ENCODE data around the gene TMEM255A. TPM values are rescaled to one million over a fixed set of nuclear protein-coding genes. Genes with fewer than 3 reads are reported as not detected.

TMEM255A gene
- total and polyA plus RNA-seq, 4 experiments from 2014 or later, result 0.27 to 1.1 (median 0.78) TPM

DNA sequence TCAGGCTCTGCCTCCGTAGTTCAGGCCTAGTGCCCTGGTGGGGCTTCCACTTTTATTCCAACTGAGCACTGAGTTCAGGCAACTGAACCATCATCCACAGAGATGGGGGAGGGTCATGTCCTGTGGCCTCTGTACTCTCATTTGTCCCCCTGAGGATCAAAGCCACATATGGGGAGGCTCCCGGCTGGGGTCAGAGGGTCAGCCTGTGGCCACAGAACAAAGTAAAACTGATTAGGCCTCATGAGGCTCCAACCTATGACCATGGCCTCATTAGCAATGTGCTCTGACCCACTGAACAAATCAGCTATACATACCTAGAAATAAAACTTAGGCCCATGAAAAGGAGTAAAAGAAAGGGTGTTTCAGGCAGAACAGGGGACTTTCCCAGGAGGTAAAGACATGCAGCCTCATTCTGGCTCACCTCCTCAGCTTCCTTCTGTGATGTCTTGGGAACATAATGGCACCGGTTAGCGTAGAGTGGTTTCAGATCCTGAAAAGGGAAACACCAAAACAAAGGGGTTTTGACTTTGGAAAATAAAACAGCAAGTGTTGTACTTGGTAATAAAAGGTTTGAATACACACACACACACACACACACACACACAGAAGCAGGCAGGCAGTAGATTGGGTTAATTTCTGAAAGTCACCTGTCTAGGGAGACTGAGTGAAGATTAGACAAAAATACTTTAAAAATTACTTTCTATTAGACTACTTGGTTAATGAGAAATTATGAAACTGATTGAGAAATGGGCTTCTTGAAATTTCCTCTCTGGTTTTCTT is 24.3 kb downstream of the TMEM255A start:
- no peaks in the 10 kb centered on the region for H3K4me1 Mint-ChIP-seq
- ChIA-PET CTCF (ENCODE audit: partially characterized antibody) (no interaction called here), POLR2A (ENCODE audit: partially characterized antibody) (no interaction called here)
- H3K36me3 Mint-ChIP-seq, result no peaks in the 10 kb centered on the region
- H3K9me3 Mint-ChIP-seq, result peaks cover 0 to 2% (median 0%) of the 10 kb centered on the region in 8 donors
- no peak overlapping the region for H3K27ac Mint-ChIP-seq
- no peak for DNase-seq
- H3K4me3 Mint-ChIP-seq, result no peak overlapping the region
- Histone ChIP-seq H3K27ac (ENCODE audit: low read depth, low read length) (no peak overlapping the region), H3K4me3 (ENCODE audit: low read length in 2 of 2) (no peak overlapping the region), H3K9me3 (ENCODE audit: control insufficient read depth in 1 of 2, low read length in 2 of 2) (no peaks in the 10 kb centered on the region), H3K4me1 (ENCODE audit: insufficient read depth, low read length) (no peaks in the 10 kb centered on the region), H3K27me3 (ENCODE audit: insufficient read depth, low read length) (no peaks in the 10 kb centered on the region), H3K36me3 (ENCODE audit: insufficient read depth, low read length) (no peaks in the 10 kb centered on the region)
- intact Hi-C loops (cut with micrococcal nuclease), result no loop called here
- peaks cover 1 to 3% of the 10 kb centered on the region in 2 donors for H3K27me3 Mint-ChIP-seq

DNA sequence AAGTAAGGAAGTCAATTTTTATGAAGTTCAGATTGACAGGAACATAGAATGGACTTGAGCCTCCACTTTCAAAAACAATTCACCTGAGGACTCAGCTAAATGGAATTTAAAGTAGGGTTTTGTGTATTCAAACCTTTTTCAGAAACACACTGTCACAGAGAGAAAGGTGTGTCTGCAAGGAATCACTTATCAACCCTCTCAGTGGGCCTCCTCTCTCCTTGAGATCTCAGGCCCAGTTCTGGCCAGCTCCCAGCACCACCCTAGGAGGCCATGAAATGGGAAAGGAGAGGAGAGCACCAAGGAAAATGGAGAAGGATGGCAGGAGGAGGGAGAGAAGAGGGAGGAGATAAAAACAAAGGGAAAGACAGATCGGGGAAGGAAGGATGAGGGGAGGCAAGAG is 28.6 kb downstream of the TMEM255A start:
- no peak overlapping the region for H3K27ac Mint-ChIP-seq
- POLR2A ChIA-PET (ENCODE audit: partially characterized antibody), result no interaction called here
- CTCF ChIA-PET (ENCODE audit: partially characterized antibody), result no interaction called here

DNA sequence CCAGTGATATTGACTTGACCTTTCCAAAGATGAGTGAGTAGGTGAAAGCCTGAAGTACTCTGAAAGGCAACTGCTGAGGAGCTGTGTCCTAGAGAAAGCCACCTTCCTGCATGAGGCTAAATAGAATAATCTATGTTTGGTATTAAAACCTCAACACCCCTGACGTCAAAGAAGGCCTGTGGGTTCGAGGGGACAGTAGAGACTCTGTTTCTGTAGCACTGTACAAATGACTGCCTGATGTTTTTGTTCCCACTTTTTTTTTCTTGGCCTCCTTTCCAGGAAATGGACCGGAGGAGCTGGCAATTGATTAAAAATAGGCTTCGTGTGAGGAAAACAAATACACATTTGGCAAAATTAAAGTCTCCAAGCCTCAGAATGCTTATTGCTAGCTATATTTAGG is 29.5 kb downstream of the TMEM255A start:
- no peak overlapping the region for H3K4me3 Mint-ChIP-seq
- Histone ChIP-seq H3K4me1 (ENCODE audit: insufficient read depth, low read length) (no peaks in the 10 kb centered on the region), H3K9me3 (ENCODE audit: control insufficient read depth in 1 of 2, low read length in 2 of 2) (no peaks in the 10 kb centered on the region), H3K4me3 (ENCODE audit: low read length in 2 of 2) (no peak overlapping the region), H3K36me3 (ENCODE audit: insufficient read depth, low read length) (no peaks in the 10 kb centered on the region), H3K27ac (ENCODE audit: low read depth, low read length) (no peak overlapping the region), H3K27me3 (ENCODE audit: insufficient read depth, low read length) (no peaks in the 10 kb centered on the region)
- H3K27ac Mint-ChIP-seq, result no peak overlapping the region
- CTCF ChIA-PET (ENCODE audit: partially characterized antibody), result no interaction called here
- H3K27me3 Mint-ChIP-seq, result peaks cover 1 to 3% of the 10 kb centered on the region in 2 donors
- H3K4me1 Mint-ChIP-seq, result no peaks in the 10 kb centered on the region
- H3K9me3 Mint-ChIP-seq, result peaks cover 0 to 2% (median 0%) of the 10 kb centered on the region in 8 donors
- intact Hi-C loops (cut with micrococcal nuclease), result no loop called here
- DNase-seq, result no peak
- POLR2A ChIA-PET (ENCODE audit: partially characterized antibody), result no interaction called here
- H3K36me3 Mint-ChIP-seq, result no peaks in the 10 kb centered on the region

More for the DNA sequence above, 28.6 kb downstream of the TMEM255A start:
- Mint-ChIP-seq H3K27me3 (peaks cover 1 to 3% of the 10 kb centered on the region in 2 donors), H3K4me3 (no peak overlapping the region), H3K9me3 (peaks cover 0 to 2% (median 0%) of the 10 kb centered on the region in 8 donors), H3K36me3 (no peaks in the 10 kb centered on the region), H3K4me1 (no peaks in the 10 kb centered on the region)
- DNase-seq, result no peak
- H3K9me3 ChIP-seq (ENCODE audit: control insufficient read depth in 1 of 2, low read length in 2 of 2), result no peaks in the 10 kb centered on the region
- no peaks in the 10 kb centered on the region for H3K27me3 ChIP-seq (ENCODE audit: insufficient read depth, low read length)
- H3K4me3 ChIP-seq (ENCODE audit: low read length in 2 of 2), result no peak overlapping the region
- no peaks in the 10 kb centered on the region for H3K36me3 ChIP-seq (ENCODE audit: insufficient read depth, low read length)
- intact Hi-C loops (cut with micrococcal nuclease), result no loop called here
- no peaks in the 10 kb centered on the region for H3K4me1 ChIP-seq (ENCODE audit: insufficient read depth, low read length)
- H3K27ac ChIP-seq (ENCODE audit: low read depth, low read length), result no peak overlapping the region

DNA sequence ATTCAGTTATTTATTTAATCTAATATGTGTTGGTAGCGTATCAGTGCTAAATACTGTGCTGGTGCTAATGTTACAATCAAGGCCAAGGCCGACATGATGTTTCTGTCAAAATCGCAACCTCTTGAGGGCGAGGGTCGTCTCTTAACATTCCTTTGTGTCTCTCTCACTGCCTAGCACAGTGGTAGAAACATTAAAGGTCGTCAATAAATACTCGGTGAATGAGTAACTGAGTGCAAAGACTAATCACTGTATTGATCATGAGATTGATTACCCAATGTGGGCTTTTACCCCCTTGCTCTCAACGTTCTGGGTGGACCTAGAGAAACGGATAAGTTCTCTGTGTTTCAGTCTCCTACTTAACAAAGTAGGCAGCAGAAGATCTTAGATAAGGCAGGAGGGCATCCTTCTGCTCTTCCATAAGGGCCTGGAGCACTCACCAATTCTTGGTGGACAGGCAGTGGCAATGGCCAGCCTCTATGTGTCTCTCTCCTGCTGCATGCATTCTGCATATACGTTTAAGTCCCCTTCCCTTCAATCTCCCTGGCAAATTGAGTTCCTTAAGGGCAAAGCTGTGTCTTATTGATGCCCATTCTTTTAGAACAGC is 30.1 kb downstream of the TMEM255A start:
- H3K36me3 Mint-ChIP-seq, result no peaks in the 10 kb centered on the region

DNA sequence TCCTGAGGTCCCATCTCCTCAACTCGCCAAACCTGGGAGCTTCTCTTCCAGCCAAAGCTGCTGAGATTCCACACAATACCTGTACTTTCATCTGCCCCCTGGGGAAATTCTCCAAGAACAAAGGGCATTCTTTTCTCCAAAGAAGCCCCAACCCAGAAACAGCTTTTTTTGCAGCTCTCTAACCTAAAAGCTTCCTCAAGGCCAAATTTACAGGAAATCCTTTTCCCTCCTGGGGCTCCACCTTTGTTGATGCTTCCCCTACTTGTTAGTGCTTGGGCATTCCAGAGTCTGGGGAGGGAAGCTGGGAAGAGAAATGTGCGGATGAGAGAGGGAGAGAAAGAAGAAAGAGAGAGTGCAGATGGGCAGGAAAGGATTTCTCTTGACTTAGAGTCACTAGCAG is 36.3 kb downstream of the TMEM255A start:
- Histone ChIP-seq H3K4me3 (ENCODE audit: low read length in 2 of 2) (no peak overlapping the region), H3K27me3 (ENCODE audit: insufficient read depth, low read length) (no peaks in the 10 kb centered on the region), H3K27ac (ENCODE audit: low read depth, low read length) (no peak overlapping the region), H3K4me1 (ENCODE audit: insufficient read depth, low read length) (peaks cover under 1% of the 10 kb centered on the region), H3K36me3 (ENCODE audit: insufficient read depth, low read length) (no peaks in the 10 kb centered on the region), H3K9me3 (ENCODE audit: control insufficient read depth in 1 of 2, low read length in 2 of 2) (no peaks in the 10 kb centered on the region)
- H3K4me1 Mint-ChIP-seq, result peaks cover 0 to 5% (median 2%) of the 10 kb centered on the region in 4 donors
- H3K27ac Mint-ChIP-seq, result no peak overlapping the region
- intact Hi-C loops (cut with micrococcal nuclease), result no loop called here
- ChIA-PET POLR2A (ENCODE audit: partially characterized antibody) (no interaction called here), CTCF (ENCODE audit: partially characterized antibody) (interaction anchor here (0.7 kb wide), 1 partner anchor 34 kb away, joined by 3 read pairs; no protein-coding TSS in a partner anchor)
- peaks cover 0 to 1% (median 0%) of the 10 kb centered on the region in 8 donors for H3K9me3 Mint-ChIP-seq
- no peak for DNase-seq
- H3K27me3 Mint-ChIP-seq, result no peaks in the 10 kb centered on the region
- no peak overlapping the region for H3K4me3 Mint-ChIP-seq
- H3K36me3 Mint-ChIP-seq, result no peaks in the 10 kb centered on the region

More for the DNA sequence above, 30.1 kb downstream of the TMEM255A start:
- DNase-seq, result no peak
- Histone ChIP-seq H3K36me3 (ENCODE audit: insufficient read depth, low read length) (no peaks in the 10 kb centered on the region), H3K9me3 (ENCODE audit: control insufficient read depth in 1 of 2, low read length in 2 of 2) (no peaks in the 10 kb centered on the region), H3K4me3 (ENCODE audit: low read length in 2 of 2) (no peak overlapping the region), H3K4me1 (ENCODE audit: insufficient read depth, low read length) (no peaks in the 10 kb centered on the region), H3K27ac (ENCODE audit: low read depth, low read length) (no peak overlapping the region), H3K27me3 (ENCODE audit: insufficient read depth, low read length) (no peaks in the 10 kb centered on the region)
- Mint-ChIP-seq H3K9me3 (peaks cover 0 to 2% (median 0%) of the 10 kb centered on the region in 8 donors), H3K27me3 (peaks cover 1 to 3% of the 10 kb centered on the region in 2 donors), H3K4me3 (no peak overlapping the region), H3K27ac (no peak overlapping the region), H3K4me1 (no peaks in the 10 kb centered on the region)
- intact Hi-C loops (cut with micrococcal nuclease), result no loop called here
- POLR2A ChIA-PET (ENCODE audit: partially characterized antibody), result no interaction called here
- CTCF ChIA-PET (ENCODE audit: partially characterized antibody), result no interaction called here

DNA sequence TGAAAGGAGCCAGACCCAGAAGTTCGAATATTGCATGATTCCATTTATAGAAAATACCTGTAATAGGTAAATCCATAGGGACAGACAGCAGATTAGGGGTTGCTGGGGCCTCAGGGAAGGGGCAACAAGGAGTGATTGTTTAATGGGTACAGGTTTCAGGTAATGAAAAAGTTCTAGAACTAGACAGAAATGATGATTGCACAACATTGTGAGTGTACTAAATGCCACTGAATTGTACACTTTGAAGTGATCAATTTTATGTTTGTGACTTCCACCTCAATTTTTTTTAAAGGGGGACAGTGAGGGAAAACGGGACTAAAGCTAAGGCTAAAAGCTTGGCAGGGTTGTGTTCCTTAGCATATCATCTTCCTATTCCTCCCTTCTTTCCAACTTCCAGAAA is 37.1 kb downstream of the TMEM255A start:
- no peak for DNase-seq
- no peak overlapping the region for H3K4me3 ChIP-seq (ENCODE audit: low read length in 2 of 2)
- H3K27ac Mint-ChIP-seq, result no peak overlapping the region
- intact Hi-C loops (cut with micrococcal nuclease), result no loop called here
- H3K4me1 ChIP-seq (ENCODE audit: insufficient read depth, low read length), result peaks cover 8% of the 10 kb centered on the region
- no peak overlapping the region for H3K4me3 Mint-ChIP-seq
- H3K27me3 ChIP-seq (ENCODE audit: insufficient read depth, low read length), result no peaks in the 10 kb centered on the region
- H3K36me3 ChIP-seq (ENCODE audit: insufficient read depth, low read length), result no peaks in the 10 kb centered on the region
- H3K9me3 Mint-ChIP-seq, result peaks cover 0 to 1% (median 0%) of the 10 kb centered on the region in 8 donors
- no peaks in the 10 kb centered on the region for H3K9me3 ChIP-seq (ENCODE audit: control insufficient read depth in 1 of 2, low read length in 2 of 2)
- ChIA-PET CTCF (ENCODE audit: partially characterized antibody) (no interaction called here), POLR2A (ENCODE audit: partially characterized antibody) (no interaction called here)
- no peaks in the 10 kb centered on the region for H3K36me3 Mint-ChIP-seq
- no peak overlapping the region for H3K27ac ChIP-seq (ENCODE audit: low read depth, low read length)
- no peaks in the 10 kb centered on the region for H3K27me3 Mint-ChIP-seq
- peaks cover 2 to 13% (median 7%) of the 10 kb centered on the region in 4 donors for H3K4me1 Mint-ChIP-seq

DNA sequence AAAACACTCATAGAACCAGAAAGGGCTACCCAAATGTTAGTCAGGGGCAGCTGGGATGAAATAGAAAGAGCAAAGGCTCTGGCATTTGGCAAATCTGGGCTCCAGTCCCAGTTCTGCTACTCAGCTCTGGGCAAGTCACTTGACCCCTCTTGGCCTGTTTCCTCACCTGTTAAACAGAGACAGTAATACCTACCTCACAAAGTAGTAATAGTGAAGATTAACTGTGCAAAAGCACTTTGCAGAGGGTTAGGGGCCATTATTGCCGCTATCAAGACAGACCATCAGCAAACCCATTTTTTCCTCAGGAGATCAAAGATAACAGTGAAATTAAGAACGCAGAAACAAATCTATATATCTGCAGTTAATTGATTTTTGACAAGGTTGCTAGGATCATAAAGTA is 40.0 kb downstream of the TMEM255A start:
- Mint-ChIP-seq H3K27me3 (no peaks in the 10 kb centered on the region), H3K4me1 (peaks cover 2 to 15% (median 7%) of the 10 kb centered on the region in 4 donors), H3K4me3 (no peak overlapping the region), H3K9me3 (peaks cover 0 to 1% (median 0%) of the 10 kb centered on the region in 8 donors), H3K36me3 (no peaks in the 10 kb centered on the region), H3K27ac (no peak overlapping the region)
- Histone ChIP-seq H3K36me3 (ENCODE audit: insufficient read depth, low read length) (no peaks in the 10 kb centered on the region), H3K4me3 (ENCODE audit: low read length in 2 of 2) (no peak overlapping the region), H3K27ac (ENCODE audit: low read depth, low read length) (no peak overlapping the region), H3K27me3 (ENCODE audit: insufficient read depth, low read length) (no peaks in the 10 kb centered on the region), H3K4me1 (ENCODE audit: insufficient read depth, low read length) (peaks cover 10% of the 10 kb centered on the region), H3K9me3 (ENCODE audit: control insufficient read depth in 1 of 2, low read length in 2 of 2) (no peaks in the 10 kb centered on the region)
- ChIA-PET CTCF (ENCODE audit: partially characterized antibody) (no interaction called here), POLR2A (ENCODE audit: partially characterized antibody) (no interaction called here)
- no peak for DNase-seq
- intact Hi-C loops (cut with micrococcal nuclease), result no loop called here

Measured in CD4-positive, alpha-beta memory T cell (primary cell).